D721Med (cell line): ENCODE results near the gene PKN2.

Source experiments
- DNase-seq: peaks from one replicate; pipeline ENCODE4 v3.0.0; 2011; ENCODE audit warnings: low spot score; ENCODE audit not compliant: insufficient read length
- FAIRE-seq: peaks from 2 replicates; lab custom pipeline; 2011; peaks lifted over from hg19 to GRCh38; lab: Jason Lieb, UNC
- CTCF ChIP-seq: IDR thresholded peaks from 2 replicates; pipeline ENCODE4 v1.5.1; 2012; ENCODE audit warnings: mild to moderate bottlenecking, control low read depth; ENCODE audit not compliant: insufficient read depth; ENCODE audit errors: missing control alignments

Gene PKN2

GRCh38 chr1:88744142-88744541, 60.1 kb downstream of the PKN2 start:
- peak; percentile 71 for FAIRE-seq

GRCh38 chr1:88746916-88747315, 62.8 kb downstream of the PKN2 start:
- DNase-seq (no peak), FAIRE-seq (no peak)
- no peak for TF ChIP-seq CTCF

More at GRCh38 chr1:88744142-88744541, 60.1 kb downstream of the PKN2 start:
- no peak for DNase-seq
- no peak for TF ChIP-seq CTCF

GRCh38 chr1:88751714-88752113, 67.6 kb downstream of the PKN2 start:
- no peak for TF ChIP-seq CTCF
- FAIRE-seq (no peak), DNase-seq (no peak)

GRCh38 chr1:88753506-88753905, 69.4 kb downstream of the PKN2 start:
- no peak for DNase-seq
- no peak for TF ChIP-seq CTCF
- no peak for FAIRE-seq

GRCh38 chr1:88763649-88764406, 79.8 kb downstream of the PKN2 start:
- TF ChIP-seq CTCF: no peak
- FAIRE-seq (no peak), DNase-seq (no peak)

- TF ChIP-seq CTCF: no peak
- FAIRE-seq (no peak), DNase-seq (no peak)
Observed at GRCh38 chr1:88768187-88768586, 84.1 kb downstream of the PKN2 start.

- no peak for FAIRE-seq
- DNase-seq: no peak
Observed at GRCh38 chr1:88768816-88769215, 84.7 kb downstream of the PKN2 start.

More at GRCh38 chr1:88768816-88769215, 84.7 kb downstream of the PKN2 start:
- no peak for TF ChIP-seq CTCF
